ENCODE data around the gene MRPL9. TPM values are rescaled to one million over a fixed set of nuclear protein-coding genes. Genes with fewer than 3 reads are reported as not detected.
"Not testable (repeated sequence)": the region's sequence is repeated elsewhere in the genome, so short reads cannot be mapped to it uniquely, and the experiment has no call there.

MRPL9 gene
- total RNA-seq, 1 donor from 2014 or later: 112 TPM

- intact Hi-C loops (cut with micrococcal nuclease): loop anchor here (5.0 kb wide), 1 partner anchor 295 kb away; no protein-coding TSS in a partner anchor
Observed at GRCh38 chr1:151737026-151737425, 26.3 kb downstream of the MRPL9 start.

GRCh38 chr1:151733995-151734394, 29.3 kb downstream of the MRPL9 start:
- intact Hi-C loops (cut with micrococcal nuclease): not testable (repeated sequence)

GRCh38 chr1:151733126-151733525, 30.2 kb downstream of the MRPL9 start:
- intact Hi-C loops (cut with micrococcal nuclease): no loop called here

GRCh38 chr1:151729966-151730291, 33.4 kb downstream of the MRPL9 start:
- intact Hi-C loops (cut with micrococcal nuclease): no loop called here

- intact Hi-C loops (cut with micrococcal nuclease): no loop called here
Observed at GRCh38 chr1:151729157-151729965, 33.9 kb downstream of the MRPL9 start.

GRCh38 chr1:151728151-151729054, 34.9 kb downstream of the MRPL9 start:
- intact Hi-C loops (cut with micrococcal nuclease): no loop called here

- intact Hi-C loops (cut with micrococcal nuclease): loop anchor here (5.0 kb wide), 1 partner anchor 132 kb away; no protein-coding TSS in a partner anchor
Observed at GRCh38 chr1:151723726-151724370, 39.4 kb downstream of the MRPL9 start.

- intact Hi-C loops (cut with micrococcal nuclease): loop anchor here (5.0 kb wide), 1 partner anchor 130 kb away; no protein-coding TSS in a partner anchor
Observed at GRCh38 chr1:151721788-151722510, 41.3 kb downstream of the MRPL9 start.

GRCh38 chr1:151720974-151721787, 42.1 kb downstream of the MRPL9 start, which contains the start of gene RIIAD1:
RIIAD1 (plus strand) TSS chr1:151721522; CDS start chr1:151721537, 15 bp downstream.
- intact Hi-C loops (cut with micrococcal nuclease): loop anchor here (5.0 kb wide), 1 partner anchor 129 kb away; no protein-coding TSS in a partner anchor

- intact Hi-C loops (cut with micrococcal nuclease): loop anchor here (5.0 kb wide), 1 partner anchor 128 kb away; no protein-coding TSS in a partner anchor
Observed at GRCh38 chr1:151720554-151720953, 42.7 kb downstream of the MRPL9 start.

- intact Hi-C loops (cut with micrococcal nuclease): loop anchor here (5.0 kb wide), 1 partner anchor 128 kb away; no protein-coding TSS in a partner anchor
Observed at GRCh38 chr1:151720125-151720524, 43.2 kb downstream of the MRPL9 start.

GRCh38 chr1:151718666-151719065, 44.6 kb downstream of the MRPL9 start:
- intact Hi-C loops (cut with micrococcal nuclease): no loop called here

GRCh38 chr1:151718011-151718431, 45.3 kb downstream of the MRPL9 start:
- intact Hi-C loops (cut with micrococcal nuclease): no loop called here

- intact Hi-C loops (cut with micrococcal nuclease): no loop called here
Observed at GRCh38 chr1:151716771-151717631, 46.3 kb downstream of the MRPL9 start, which contains the start of gene CELF3. CELF3 (minus strand) TSS chr1:151716803; CDS start chr1:151716020, 783 bp downstream.

GRCh38 chr1:151716405-151716762, 46.9 kb downstream of the MRPL9 start:
- intact Hi-C loops (cut with micrococcal nuclease): no loop called here

GRCh38 chr1:151715726-151716404, 47.4 kb downstream of the MRPL9 start:
- intact Hi-C loops (cut with micrococcal nuclease): no loop called here

GRCh38 chr1:151714820-151715725, 48.2 kb downstream of the MRPL9 start:
- intact Hi-C loops (cut with micrococcal nuclease): no loop called here
